IPS-11a (cell line): ENCODE results near the gene PLB1.

Experiments used
- H3K4me3 ChIP-seq: one replicate; pipeline ENCODE4 v1.5.1; 2013; ENCODE audit warnings: low read depth, low read length, control low read depth

PLB1 gene

GRCh38 chr2:28557389-28558131 lies 61.7 kb downstream of the PLB1 start:
- H3K4me3 ChIP-seq = no peak overlapping the region

GRCh38 chr2:28558158-28558820 lies 62.4 kb downstream of the PLB1 start:
- no peak overlapping the region for H3K4me3 ChIP-seq

- H3K4me3 ChIP-seq = no peak overlapping the region
These were observed 63.1 kb downstream of the PLB1 start for GRCh38 chr2:28558918-28559317.

GRCh38 chr2:28563869-28564268 lies 68.0 kb downstream of the PLB1 start:
- H3K4me3 ChIP-seq = no peak overlapping the region

GRCh38 chr2:28564346-28564745 lies 68.5 kb downstream of the PLB1 start:
- H3K4me3 ChIP-seq = no peak overlapping the region

GRCh38 chr2:28565033-28565432 lies 69.2 kb downstream of the PLB1 start:
- no peak overlapping the region for H3K4me3 ChIP-seq

- H3K4me3 ChIP-seq = no peak overlapping the region
These were observed 69.9 kb downstream of the PLB1 start for GRCh38 chr2:28565720-28566295.

- peak overlapping the region; percentile 61 for H3K4me3 ChIP-seq
These were observed 70.7 kb downstream of the PLB1 start for GRCh38 chr2:28566521-28567041.

- H3K4me3 ChIP-seq = peak overlapping the region; percentile 43
These were observed 71.2 kb downstream of the PLB1 start for GRCh38 chr2:28567061-28567471.

GRCh38 chr2:28568036-28568435 lies 72.2 kb downstream of the PLB1 start:
- no peak overlapping the region for H3K4me3 ChIP-seq

GRCh38 chr2:28568533-28568932 lies 72.7 kb downstream of the PLB1 start:
- no peak overlapping the region for H3K4me3 ChIP-seq

- H3K4me3 ChIP-seq = no peak overlapping the region
These were observed 74.6 kb downstream of the PLB1 start for GRCh38 chr2:28570431-28570830.

GRCh38 chr2:28576714-28577113 lies 80.9 kb downstream of the PLB1 start:
- H3K4me3 ChIP-seq = no peak overlapping the region

GRCh38 chr2:28577791-28578680 lies 82.2 kb downstream of the PLB1 start:
- no peak overlapping the region for H3K4me3 ChIP-seq

GRCh38 chr2:28578774-28579173 lies 82.9 kb downstream of the PLB1 start:
- no peak overlapping the region for H3K4me3 ChIP-seq

GRCh38 chr2:28579606-28580005 lies 83.7 kb downstream of the PLB1 start:
- no peak overlapping the region for H3K4me3 ChIP-seq

- H3K4me3 ChIP-seq = no peak overlapping the region
These were observed 84.2 kb downstream of the PLB1 start for GRCh38 chr2:28580078-28580477.

- H3K4me3 ChIP-seq = no peak overlapping the region
These were observed 85.5 kb downstream of the PLB1 start for GRCh38 chr2:28581312-28581711.

- H3K4me3 ChIP-seq = no peak overlapping the region
These were observed 86.3 kb downstream of the PLB1 start for GRCh38 chr2:28582152-28582551.

GRCh38 chr2:28582595-28582994 lies 86.7 kb downstream of the PLB1 start:
- H3K4me3 ChIP-seq = no peak overlapping the region
